Right lobe of liver (tissue), 4 donors: ENCODE results near the gene LRP1.

ENCODE experiments used
- CTCF ChIP-seq, 4 donors: fragments of 200-600 bp in 3 of 4; fragments of 450-650 bp in 1 of 4; IDR thresholded peaks; one replicate each; pipeline versions ENCODE4 v1.5.1 to v1.8.0; 2016 to 2022; ENCODE audit warnings: antibody characterized with exemption in 4 of 4, mild to moderate bottlenecking in 2 of 4
- POLR2A ChIP-seq: fragments of 450-650 bp; IDR thresholded peaks from one replicate; pipeline ENCODE4 v1.6.1; 2017; ENCODE audit warnings: antibody characterized with exemption, mild to moderate bottlenecking
- donor health status: DM: no; HTN: no; CAD: no.
- donor health status: DM: no; HTN: no; CAD: no.
- donor health status: DM: no; HTN: yes; CAD: no.

- TF ChIP-seq POLR2A (no peak), CTCF (IDR thresholded peaks at IDR 0.05) (no peak)
Observed at GRCh38 chr12:57201631-57202030, 73.3 kb downstream of the LRP1 start.
